HepG2 (cell line): ENCODE measurements around the gene KRTAP1-5. TPM values are rescaled to one million over a fixed set of nuclear protein-coding genes. Genes with fewer than 3 reads are reported as not detected.
A peak's percentile ranks its signal among the peaks of the same experiment; 100 is the strongest.

ENCODE experiments used
- ATM ChIP-seq: fragments of 450-650 bp; IDR thresholded peaks from 2 replicates; pipeline ENCODE4 v1.7.1; 2017; ENCODE audit warnings: mild to moderate bottlenecking, borderline replicate concordance
- MAZ ChIP-seq, 2 experiments: sonication (generic) in 1 of 2; formaldehyde crosslinking in 1 of 2; IDR thresholded peaks; 2 replicates each; pipeline versions ENCODE4 v1.5.0 to v1.6.1; 2012 to 2020; ENCODE audit warnings: low read depth in 2 of 2, mild to moderate bottlenecking in 2 of 2, borderline replicate concordance in 1 of 2, improper control_type of control experiment in 1 of 2, low read length in 1 of 2, missing genetic modification reagents in 1 of 2, moderate library complexity in 1 of 2
- PHF20 ChIP-seq: sonication (generic); formaldehyde crosslinking; IDR thresholded peaks from 2 replicates; pipeline ENCODE4 v1.5.0; 2020; ENCODE audit warnings: mild to moderate bottlenecking, missing genetic modification reagents
- ZBTB21 ChIP-seq: sonication (generic); formaldehyde crosslinking; IDR thresholded peaks from 2 replicates; pipeline ENCODE4 v1.4.0; 2020; ENCODE audit warnings: missing genetic modification reagents
- ZFP90 ChIP-seq: sonication (generic); formaldehyde crosslinking; IDR thresholded peaks from 2 replicates; pipeline ENCODE4 v1.8.0; 2022; ENCODE audit warnings: missing genetic modification reagents, mild to moderate bottlenecking, inconsistent platforms, borderline replicate concordance
- ZNF143 ChIP-seq: sonication (generic); formaldehyde crosslinking; IDR thresholded peaks from 2 replicates; pipeline ENCODE4 v1.4.0; 2020; ENCODE audit warnings: missing genetic modification reagents
- ZNF468 ChIP-seq: sonication (generic); formaldehyde crosslinking; IDR thresholded peaks from 2 replicates; pipeline ENCODE4 v1.8.0; 2022; ENCODE audit warnings: mild to moderate bottlenecking, moderate library complexity, missing genetic modification reagents
- ZNF562 ChIP-seq: sonication (generic); formaldehyde crosslinking; IDR thresholded peaks from 2 replicates; pipeline ENCODE4 v1.8.0; 2022; ENCODE audit warnings: missing genetic modification reagents, borderline replicate concordance
- polyA plus RNA-seq, 8 experiments: library from polyadenylated mRNA; depleted of rRNA in 3 of 8; stranded (reverse) in 7 of 8; unstranded in 1 of 8; fragments of >200 nt; fragmentation: Illumina TruSeq in 4 of 8; extraction: Trizol in 4 of 8; gene quantifications; 2 replicates each; pipeline versions ENCODE4 v1.2.1 to v1.2.3, GENCODE V29; 2011 to 2016; ENCODE audit warnings: low read depth in 4 of 8, missing spikeins in 1 of 8, mixed read lengths in 1 of 8; ENCODE audit not compliant: insufficient read depth in 1 of 8
- total RNA-seq, 5 experiments: library from RNA; depleted of rRNA; stranded (reverse); fragments of >200 nt; fragmentation: Illumina TruSeq; extraction: Trizol; gene quantifications; 2 replicates each; pipeline ENCODE4 v1.2.3, GENCODE V29; 2016; ENCODE audit warnings: low read depth in 1 of 5
- TF ChIP-seq, protein P1 (sequence below): IDR thresholded peaks from 2 replicates; pipeline ENCODE4 v1.6.1; 2012; ENCODE audit warnings: low read depth, low read length, improper control_type of control experiment
- TF ChIP-seq, protein P2 (sequence below): sonication (generic); formaldehyde crosslinking; IDR thresholded peaks from 2 replicates; pipeline ENCODE4 v1.8.0; 2022; ENCODE audit warnings: missing genetic modification reagents, mild to moderate bottlenecking, moderate library complexity, borderline replicate concordance
- TF ChIP-seq, protein P3 (sequence below): sonication (generic); formaldehyde crosslinking; IDR thresholded peaks from 2 replicates; pipeline ENCODE4 v1.4.0; 2020; ENCODE audit warnings: missing genetic modification reagents, mild to moderate bottlenecking, borderline replicate concordance
- TF ChIP-seq, protein P4 (sequence below): sonication (generic); formaldehyde crosslinking; IDR thresholded peaks from 2 replicates; pipeline ENCODE4 v1.5.0; 2020; ENCODE audit warnings: missing genetic modification reagents, mild to moderate bottlenecking, borderline replicate concordance
- TF ChIP-seq, protein P5 (sequence below): sonication (generic); formaldehyde crosslinking; IDR thresholded peaks from 2 replicates; pipeline ENCODE4 v1.5.0; 2020; ENCODE audit warnings: mild to moderate bottlenecking, missing genetic modification reagents
- TF ChIP-seq, protein P6 (sequence below): IDR thresholded peaks from 2 replicates; pipeline ENCODE4 v1.6.1; 2012; ENCODE audit warnings: inconsistent platforms
- TF ChIP-seq, protein P7 (sequence below): sonication (generic); formaldehyde crosslinking; IDR thresholded peaks from 2 replicates; pipeline ENCODE4 v1.9.0; 2021; ENCODE audit warnings: missing genetic modification reagents, mild to moderate bottlenecking, borderline replicate concordance

KRTAP1-5 gene
- total and polyA plus RNA-seq, 2 of the 13 experiments (the other 11 are each of a cell fraction or from before 2014, with no cell fraction given): 0.09 TPM; not detected in 1

DNA sequence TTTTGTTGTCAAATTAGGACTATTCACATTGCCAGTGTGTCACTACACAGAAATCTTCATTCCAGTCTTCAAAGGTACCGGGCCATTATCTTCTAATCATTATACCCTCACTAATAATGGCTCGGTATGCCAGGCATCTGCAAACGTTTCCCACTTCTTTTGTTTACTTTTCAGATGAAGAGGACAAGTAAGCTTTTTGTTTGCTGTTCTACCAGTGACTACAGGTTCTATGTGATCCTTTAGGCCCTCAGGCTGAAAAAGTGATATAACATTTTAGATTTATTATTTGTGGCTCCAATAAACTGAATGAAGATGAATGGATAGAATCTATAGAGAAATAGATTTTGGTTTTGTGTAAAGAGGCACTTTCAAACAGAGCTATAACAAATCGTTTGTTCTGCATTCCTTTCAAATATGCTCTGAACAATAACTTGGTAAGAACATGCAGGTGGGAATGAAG is 17.7 kb downstream of the KRTAP1-5 start (continued):
- TF ChIP-seq, protein P1, sequence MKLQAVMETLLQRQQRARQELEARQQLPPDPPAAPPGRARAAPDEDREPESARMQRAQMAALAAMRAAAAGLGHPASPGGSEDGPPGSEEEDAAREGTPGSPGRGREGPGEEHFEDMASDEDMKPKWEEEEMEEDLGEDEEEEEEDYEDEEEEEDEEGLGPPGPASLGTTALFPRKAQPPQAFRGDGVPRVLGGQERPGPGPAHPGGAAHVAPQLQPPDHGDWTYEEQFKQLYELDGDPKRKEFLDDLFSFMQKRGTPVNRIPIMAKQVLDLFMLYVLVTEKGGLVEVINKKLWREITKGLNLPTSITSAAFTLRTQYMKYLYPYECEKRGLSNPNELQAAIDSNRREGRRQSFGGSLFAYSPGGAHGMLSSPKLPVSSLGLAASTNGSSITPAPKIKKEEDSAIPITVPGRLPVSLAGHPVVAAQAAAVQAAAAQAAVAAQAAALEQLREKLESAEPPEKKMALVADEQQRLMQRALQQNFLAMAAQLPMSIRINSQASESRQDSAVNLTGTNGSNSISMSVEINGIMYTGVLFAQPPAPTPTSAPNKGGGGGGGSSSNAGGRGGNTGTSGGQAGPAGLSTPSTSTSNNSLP: peak; percentile 97
- TF ChIP-seq, protein P2, sequence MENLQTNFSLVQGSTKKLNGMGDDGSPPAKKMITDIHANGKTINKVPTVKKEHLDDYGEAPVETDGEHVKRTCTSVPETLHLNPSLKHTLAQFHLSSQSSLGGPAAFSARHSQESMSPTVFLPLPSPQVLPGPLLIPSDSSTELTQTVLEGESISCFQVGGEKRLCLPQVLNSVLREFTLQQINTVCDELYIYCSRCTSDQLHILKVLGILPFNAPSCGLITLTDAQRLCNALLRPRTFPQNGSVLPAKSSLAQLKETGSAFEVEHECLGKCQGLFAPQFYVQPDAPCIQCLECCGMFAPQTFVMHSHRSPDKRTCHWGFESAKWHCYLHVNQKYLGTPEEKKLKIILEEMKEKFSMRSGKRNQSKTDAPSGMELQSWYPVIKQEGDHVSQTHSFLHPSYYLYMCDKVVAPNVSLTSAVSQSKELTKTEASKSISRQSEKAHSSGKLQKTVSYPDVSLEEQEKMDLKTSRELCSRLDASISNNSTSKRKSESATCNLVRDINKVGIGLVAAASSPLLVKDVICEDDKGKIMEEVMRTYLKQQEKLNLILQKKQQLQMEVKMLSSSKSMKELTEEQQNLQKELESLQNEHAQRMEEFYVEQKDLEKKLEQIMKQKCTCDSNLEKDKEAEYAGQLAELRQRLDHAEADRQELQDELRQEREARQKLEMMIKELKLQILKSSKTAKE (CRISPR knock-in tag): no peak
- TF ChIP-seq PHF20 (CRISPR knock-in tag) (no peak), ZNF562 (CRISPR knock-in tag) (no peak), ATM (0 out of 2 replicates have a peak, but pooled peaks have one; percentile 36), ZNF143 (CRISPR knock-in tag) (no peak), ZBTB21 (no peak), MAZ (IDR thresholded peaks at IDR 0.05; ENCODE audit: borderline replicate concordance, low read depth, low read length) (no peak), MAZ (CRISPR knock-in tag; IDR thresholded peaks at IDR 0.05; ENCODE audit: low read depth) (no peak), ZNF468 (CRISPR knock-in tag) (no peak), ZFP90 (CRISPR knock-in tag) (no peak)
- TF ChIP-seq, protein P3, sequence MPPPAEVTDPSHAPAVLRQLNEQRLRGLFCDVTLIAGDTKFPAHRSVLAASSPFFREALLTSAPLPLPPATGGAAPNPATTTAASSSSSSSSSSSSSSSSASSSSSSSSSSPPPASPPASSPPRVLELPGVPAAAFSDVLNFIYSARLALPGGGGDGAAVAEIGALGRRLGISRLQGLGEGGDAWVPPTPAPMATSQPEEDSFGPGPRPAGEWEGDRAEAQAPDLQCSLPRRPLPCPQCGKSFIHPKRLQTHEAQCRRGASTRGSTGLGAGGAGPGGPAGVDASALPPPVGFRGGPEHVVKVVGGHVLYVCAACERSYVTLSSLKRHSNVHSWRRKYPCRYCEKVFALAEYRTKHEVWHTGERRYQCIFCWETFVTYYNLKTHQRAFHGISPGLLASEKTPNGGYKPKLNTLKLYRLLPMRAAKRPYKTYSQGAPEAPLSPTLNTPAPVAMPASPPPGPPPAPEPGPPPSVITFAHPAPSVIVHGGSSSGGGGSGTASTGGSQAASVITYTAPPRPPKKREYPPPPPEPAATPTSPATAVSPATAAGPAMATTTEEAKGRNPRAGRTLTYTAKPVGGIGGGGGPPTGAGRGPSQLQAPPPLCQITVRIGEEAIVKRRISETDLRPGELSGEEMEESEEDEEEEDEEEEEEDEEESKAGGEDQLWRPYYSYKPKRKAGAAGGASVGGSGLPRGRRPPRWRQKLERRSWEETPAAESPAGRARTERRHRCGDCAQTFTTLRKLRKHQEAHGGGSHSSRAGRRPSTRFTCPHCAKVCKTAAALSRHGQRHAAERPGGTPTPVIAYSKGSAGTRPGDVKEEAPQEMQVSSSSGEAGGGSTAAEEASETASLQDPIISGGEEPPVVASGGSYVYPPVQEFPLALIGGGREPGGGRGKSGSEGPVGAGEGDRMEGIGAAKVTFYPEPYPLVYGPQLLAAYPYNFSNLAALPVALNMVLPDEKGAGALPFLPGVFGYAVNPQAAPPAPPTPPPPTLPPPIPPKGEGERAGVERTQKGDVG (CRISPR knock-in tag): no peak
- TF ChIP-seq, protein P4, sequence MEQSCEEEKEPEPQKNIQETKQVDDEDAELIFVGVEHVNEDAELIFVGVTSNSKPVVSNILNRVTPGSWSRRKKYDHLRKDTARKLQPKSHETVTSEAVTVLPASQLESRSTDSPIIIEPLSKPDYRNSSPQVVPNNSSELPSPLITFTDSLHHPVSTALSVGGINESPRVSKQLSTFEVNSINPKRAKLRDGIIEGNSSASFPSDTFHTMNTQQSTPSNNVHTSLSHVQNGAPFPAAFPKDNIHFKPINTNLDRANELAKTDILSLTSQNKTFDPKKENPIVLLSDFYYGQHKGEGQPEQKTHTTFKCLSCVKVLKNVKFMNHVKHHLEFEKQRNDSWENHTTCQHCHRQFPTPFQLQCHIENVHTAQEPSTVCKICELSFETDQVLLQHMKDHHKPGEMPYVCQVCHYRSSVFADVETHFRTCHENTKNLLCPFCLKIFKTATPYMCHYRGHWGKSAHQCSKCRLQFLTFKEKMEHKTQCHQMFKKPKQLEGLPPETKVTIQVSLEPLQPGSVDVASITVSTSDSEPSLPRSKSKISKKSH: no peak
- TF ChIP-seq, protein P5, sequence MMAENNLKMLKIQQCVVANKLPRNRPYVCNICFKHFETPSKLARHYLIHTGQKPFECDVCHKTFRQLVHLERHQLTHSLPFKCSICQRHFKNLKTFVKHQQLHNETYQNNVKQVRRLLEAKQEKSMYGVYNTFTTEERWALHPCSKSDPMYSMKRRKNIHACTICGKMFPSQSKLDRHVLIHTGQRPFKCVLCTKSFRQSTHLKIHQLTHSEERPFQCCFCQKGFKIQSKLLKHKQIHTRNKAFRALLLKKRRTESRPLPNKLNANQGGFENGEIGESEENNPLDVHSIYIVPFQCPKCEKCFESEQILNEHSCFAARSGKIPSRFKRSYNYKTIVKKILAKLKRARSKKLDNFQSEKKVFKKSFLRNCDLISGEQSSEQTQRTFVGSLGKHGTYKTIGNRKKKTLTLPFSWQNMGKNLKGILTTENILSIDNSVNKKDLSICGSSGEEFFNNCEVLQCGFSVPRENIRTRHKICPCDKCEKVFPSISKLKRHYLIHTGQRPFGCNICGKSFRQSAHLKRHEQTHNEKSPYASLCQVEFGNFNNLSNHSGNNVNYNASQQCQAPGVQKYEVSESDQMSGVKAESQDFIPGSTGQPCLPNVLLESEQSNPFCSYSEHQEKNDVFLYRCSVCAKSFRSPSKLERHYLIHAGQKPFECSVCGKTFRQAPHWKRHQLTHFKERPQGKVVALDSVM (CRISPR knock-in tag): no peak
- TF ChIP-seq, protein P6, sequence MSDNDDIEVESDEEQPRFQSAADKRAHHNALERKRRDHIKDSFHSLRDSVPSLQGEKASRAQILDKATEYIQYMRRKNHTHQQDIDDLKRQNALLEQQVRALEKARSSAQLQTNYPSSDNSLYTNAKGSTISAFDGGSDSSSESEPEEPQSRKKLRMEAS: no peak
- TF ChIP-seq, protein P7, sequence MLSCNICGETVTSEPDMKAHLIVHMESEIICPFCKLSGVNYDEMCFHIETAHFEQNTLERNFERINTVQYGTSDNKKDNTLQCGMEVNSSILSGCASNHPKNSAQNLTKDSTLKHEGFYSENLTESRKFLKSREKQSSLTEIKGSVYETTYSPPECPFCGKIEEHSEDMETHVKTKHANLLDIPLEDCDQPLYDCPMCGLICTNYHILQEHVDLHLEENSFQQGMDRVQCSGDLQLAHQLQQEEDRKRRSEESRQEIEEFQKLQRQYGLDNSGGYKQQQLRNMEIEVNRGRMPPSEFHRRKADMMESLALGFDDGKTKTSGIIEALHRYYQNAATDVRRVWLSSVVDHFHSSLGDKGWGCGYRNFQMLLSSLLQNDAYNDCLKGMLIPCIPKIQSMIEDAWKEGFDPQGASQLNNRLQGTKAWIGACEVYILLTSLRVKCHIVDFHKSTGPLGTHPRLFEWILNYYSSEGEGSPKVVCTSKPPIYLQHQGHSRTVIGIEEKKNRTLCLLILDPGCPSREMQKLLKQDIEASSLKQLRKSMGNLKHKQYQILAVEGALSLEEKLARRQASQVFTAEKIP (CRISPR knock-in tag): no peak
